Measurements from ENCODE around the gene ANKRD10.
"Not testable (repeated sequence)": the region's sequence is repeated elsewhere in the genome, so short reads cannot be mapped to it uniquely, and the experiment has no call there.

Gene ANKRD10

DNA sequence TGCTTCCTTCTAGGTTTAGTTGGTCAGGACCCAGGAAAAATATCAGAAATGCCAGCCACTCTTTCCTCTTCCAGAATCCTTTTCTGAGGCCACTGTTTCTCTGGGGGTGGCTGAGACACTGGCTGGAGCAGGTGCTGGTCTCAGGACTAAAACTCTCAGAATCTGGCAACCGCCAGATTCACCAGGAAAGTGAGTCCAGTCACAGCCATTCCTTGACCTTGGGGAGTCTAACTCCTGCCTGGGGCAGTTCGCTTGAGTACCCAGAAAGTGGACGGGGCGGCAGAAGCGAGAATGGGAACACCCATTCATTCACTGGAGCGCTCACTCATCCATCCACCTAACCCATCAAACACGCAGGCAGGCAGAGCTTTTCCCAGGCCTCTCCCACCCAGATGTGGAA lies 40.7 kb upstream of the ANKRD10 start:
- not testable (repeated sequence) for H3K27ac ChIP-seq (replicated peaks; ENCODE audit: low read length); H3K79me1 ChIP-seq (ENCODE audit: low read depth, low read length); H2BK12ac ChIP-seq (ENCODE audit: low read length); H3K27me3 ChIP-seq (ENCODE audit: control insufficient read depth in 3 of 3, insufficient read depth in 3 of 3, low read depth in 1 of 3, low read length in 3 of 3); H3K23ac ChIP-seq (ENCODE audit: low read depth, low read length, poor library complexity); H3K9ac ChIP-seq (ENCODE audit: low read depth, low read length, poor library complexity); H3K36me3 ChIP-seq (replicated peaks in 1 of 2; ENCODE audit: control insufficient read depth in 2 of 2, insufficient read depth in 2 of 2, low read length in 2 of 2); H3K18ac ChIP-seq (ENCODE audit: low read length); H4K91ac ChIP-seq (ENCODE audit: low read depth, low read length, poor library complexity); H2BK120ac ChIP-seq (ENCODE audit: low read depth, low read length); H2AK5ac ChIP-seq (ENCODE audit: low read depth, low read length); H3K4ac ChIP-seq (ENCODE audit: low read length); DNase-seq (ENCODE audit: low spot score); H3K4me2 ChIP-seq (ENCODE audit: insufficient read depth, low read length, poor library complexity, severe bottlenecking); H3K4me3 ChIP-seq (ENCODE audit: low read length in 2 of 2); H2BK5ac ChIP-seq (ENCODE audit: low read length); H4K8ac ChIP-seq (ENCODE audit: low read depth, low read length); H3K14ac ChIP-seq (ENCODE audit: low read length); H2BK15ac ChIP-seq (ENCODE audit: low read length); H3K9me3 ChIP-seq (replicated peaks in 1 of 2; ENCODE audit: control insufficient read depth in 2 of 2, insufficient read depth in 1 of 2, low read depth in 1 of 2, low read length in 2 of 2); H3K4me1 ChIP-seq (ENCODE audit: control insufficient read depth in 2 of 2, insufficient read depth in 1 of 2, low read depth in 1 of 2, low read length in 2 of 2)
- WGBS, 2 donors (ENCODE audit: extremely low coverage in 2 of 2, insufficient read length in 2 of 2, insufficient replicate concordance in 1 of 2) = no CpG with 5 or more reads among the region's 7 CpGs
- peak overlapping the region; percentile 89 for H2AFZ ChIP-seq (ENCODE audit: low read length)

DNA sequence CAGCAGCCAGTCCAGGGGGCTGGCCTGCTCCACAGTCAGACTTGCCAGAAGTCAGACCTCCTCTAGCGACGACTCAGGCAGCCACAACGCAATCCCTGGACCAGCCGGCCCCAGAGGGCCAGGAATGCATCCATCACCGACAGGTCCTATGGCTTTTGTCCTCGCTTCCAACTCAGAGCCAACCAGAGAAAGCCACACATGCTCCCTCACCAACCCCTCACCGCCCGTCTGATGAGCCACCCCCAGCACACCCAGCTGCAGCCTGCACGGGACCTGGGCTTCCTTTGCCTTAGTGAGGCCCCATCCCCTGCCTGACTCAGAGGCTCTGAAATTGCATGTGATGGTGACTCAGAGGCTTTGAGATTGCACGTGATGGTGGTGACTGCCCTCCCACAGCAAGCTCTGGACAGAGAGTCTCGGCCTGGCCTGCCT lies 40.2 kb upstream of the ANKRD10 start:
- WGBS, 2 donors (ENCODE audit: extremely low coverage in 2 of 2, insufficient read length in 2 of 2, insufficient replicate concordance in 1 of 2) = no CpG with 5 or more reads among the region's 11 CpGs
- not testable (repeated sequence) for H3K27ac ChIP-seq (replicated peaks; ENCODE audit: low read length)

DNA sequence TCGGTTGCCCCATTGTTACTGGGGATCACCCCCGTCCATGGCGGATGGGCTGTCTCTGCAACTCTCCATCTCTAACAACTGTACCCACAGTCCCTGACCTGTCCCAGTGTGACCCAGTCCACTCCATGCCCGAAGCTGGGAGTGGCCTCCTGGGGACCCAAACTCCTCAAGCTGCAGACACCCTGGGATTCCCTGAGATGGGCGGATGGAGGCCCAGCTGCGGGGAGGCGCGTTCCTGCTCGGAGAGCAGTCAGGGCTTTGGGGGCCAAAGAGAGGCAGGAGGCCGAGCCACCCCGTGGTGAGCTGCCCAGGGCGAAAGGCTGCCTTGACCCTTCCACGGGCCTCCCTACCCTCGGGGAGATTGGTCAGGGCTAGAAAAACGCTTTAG lies 39.7 kb upstream of the ANKRD10 start:
- H3K9ac ChIP-seq (ENCODE audit: low read depth, low read length, poor library complexity); H3K23ac ChIP-seq (ENCODE audit: low read depth, low read length, poor library complexity); H3K27me3 ChIP-seq (ENCODE audit: control insufficient read depth in 3 of 3, insufficient read depth in 3 of 3, low read depth in 1 of 3, low read length in 3 of 3); H2BK5ac ChIP-seq (ENCODE audit: low read length); H2AK5ac ChIP-seq (ENCODE audit: low read depth, low read length); H3K18ac ChIP-seq (ENCODE audit: low read length); H3K27ac ChIP-seq (replicated peaks; ENCODE audit: low read length); H3K9me3 ChIP-seq (replicated peaks in 1 of 2; ENCODE audit: control insufficient read depth in 2 of 2, insufficient read depth in 1 of 2, low read depth in 1 of 2, low read length in 2 of 2); H3K79me1 ChIP-seq (ENCODE audit: low read depth, low read length); H3K4me2 ChIP-seq (ENCODE audit: insufficient read depth, low read length, poor library complexity, severe bottlenecking); H4K91ac ChIP-seq (ENCODE audit: low read depth, low read length, poor library complexity); H4K8ac ChIP-seq (ENCODE audit: low read depth, low read length); H3K4me3 ChIP-seq (ENCODE audit: low read length in 2 of 2); H2BK120ac ChIP-seq (ENCODE audit: low read depth, low read length); H3K36me3 ChIP-seq (replicated peaks in 1 of 2; ENCODE audit: control insufficient read depth in 2 of 2, insufficient read depth in 2 of 2, low read length in 2 of 2); H3K4ac ChIP-seq (ENCODE audit: low read length); H2BK15ac ChIP-seq (ENCODE audit: low read length); DNase-seq (ENCODE audit: low spot score); H3K4me1 ChIP-seq (ENCODE audit: control insufficient read depth in 2 of 2, insufficient read depth in 1 of 2, low read depth in 1 of 2, low read length in 2 of 2); H2BK12ac ChIP-seq (ENCODE audit: low read length): not testable (repeated sequence)
- Histone ChIP-seq H2AFZ (ENCODE audit: low read length) (peak overlapping the region; percentile 89), H3K14ac (ENCODE audit: low read length) (peak overlapping the region; percentile 38)
- WGBS, 2 donors (ENCODE audit: extremely low coverage in 2 of 2, insufficient read length in 2 of 2, insufficient replicate concordance in 1 of 2) = no CpG with 5 or more reads among the region's 15 CpGs

More for the DNA sequence above, 40.2 kb upstream of the ANKRD10 start:
- not testable (repeated sequence) for H2BK5ac ChIP-seq (ENCODE audit: low read length); H2BK120ac ChIP-seq (ENCODE audit: low read depth, low read length); H4K8ac ChIP-seq (ENCODE audit: low read depth, low read length); H3K4me3 ChIP-seq (ENCODE audit: low read length in 2 of 2); H2AK5ac ChIP-seq (ENCODE audit: low read depth, low read length); H3K4me1 ChIP-seq (ENCODE audit: control insufficient read depth in 2 of 2, insufficient read depth in 1 of 2, low read depth in 1 of 2, low read length in 2 of 2); H3K18ac ChIP-seq (ENCODE audit: low read length); H2BK12ac ChIP-seq (ENCODE audit: low read length); H3K36me3 ChIP-seq (replicated peaks in 1 of 2; ENCODE audit: control insufficient read depth in 2 of 2, insufficient read depth in 2 of 2, low read length in 2 of 2); H3K9me3 ChIP-seq (replicated peaks in 1 of 2; ENCODE audit: control insufficient read depth in 2 of 2, insufficient read depth in 1 of 2, low read depth in 1 of 2, low read length in 2 of 2); H3K14ac ChIP-seq (ENCODE audit: low read length); H3K27me3 ChIP-seq (ENCODE audit: control insufficient read depth in 3 of 3, insufficient read depth in 3 of 3, low read depth in 1 of 3, low read length in 3 of 3); H3K9ac ChIP-seq (ENCODE audit: low read depth, low read length, poor library complexity); H4K91ac ChIP-seq (ENCODE audit: low read depth, low read length, poor library complexity); H2BK15ac ChIP-seq (ENCODE audit: low read length); H3K4ac ChIP-seq (ENCODE audit: low read length); DNase-seq (ENCODE audit: low spot score); H3K79me1 ChIP-seq (ENCODE audit: low read depth, low read length); H3K4me2 ChIP-seq (ENCODE audit: insufficient read depth, low read length, poor library complexity, severe bottlenecking); H3K23ac ChIP-seq (ENCODE audit: low read depth, low read length, poor library complexity)
- peak overlapping the region; percentile 89 for H2AFZ ChIP-seq (ENCODE audit: low read length)

DNA sequence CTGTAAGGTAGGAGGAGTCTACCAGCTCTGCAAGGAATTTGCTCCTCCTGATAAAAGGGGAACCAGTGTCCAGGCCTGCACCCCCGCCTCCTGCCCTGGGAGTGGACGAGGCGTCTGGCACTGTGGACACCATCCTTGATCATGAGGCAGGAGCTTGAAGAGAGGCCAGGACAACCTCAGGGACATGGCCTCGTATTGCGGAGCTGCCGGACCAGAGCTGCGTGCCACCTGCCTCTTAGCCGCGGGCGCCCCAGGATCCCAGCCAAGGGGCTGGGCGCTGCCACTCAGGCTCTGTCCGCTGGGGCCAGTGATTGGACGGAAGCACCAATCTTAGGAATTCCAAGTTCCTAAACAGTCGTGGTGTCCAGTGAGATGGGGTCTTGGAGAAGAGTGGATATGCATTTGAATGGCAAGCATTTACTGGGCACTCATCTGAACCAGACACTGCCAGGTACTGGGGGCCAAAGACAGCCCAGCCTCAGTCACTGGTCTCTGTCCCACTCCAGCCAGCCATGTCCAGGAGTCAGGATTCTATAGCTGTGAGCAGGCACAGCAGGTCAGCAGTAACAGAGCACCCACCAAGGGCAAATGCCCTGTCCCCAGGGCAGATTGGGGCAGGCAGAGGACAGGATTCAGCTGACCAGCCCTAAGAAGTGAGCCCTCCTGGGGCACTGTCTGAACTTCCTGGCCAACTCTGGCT lies 39.1 kb upstream of the ANKRD10 start:
- no peak overlapping the region for H3K14ac ChIP-seq (ENCODE audit: low read length)
- peaks cover 2 to 3% of the 10 kb centered on the region in 2 donors for H3K4me1 ChIP-seq (ENCODE audit: control insufficient read depth in 2 of 2, insufficient read depth in 1 of 2, low read depth in 1 of 2, low read length in 2 of 2)
- H3K9ac ChIP-seq (ENCODE audit: low read depth, low read length, poor library complexity) = no peak overlapping the region
- no CpG with 5 or more reads among the region's 14 CpGs for WGBS, 2 donors (ENCODE audit: extremely low coverage in 2 of 2, insufficient read length in 2 of 2, insufficient replicate concordance in 1 of 2)
- H2BK12ac ChIP-seq (ENCODE audit: low read length) = no peak overlapping the region
- H3K27ac ChIP-seq (replicated peaks; ENCODE audit: low read length) = no peak overlapping the region
- no peak overlapping the region for H3K4me3 ChIP-seq (ENCODE audit: low read length in 2 of 2)
- no peaks in the 10 kb centered on the region for H3K36me3 ChIP-seq (replicated peaks in 1 of 2; ENCODE audit: control insufficient read depth in 2 of 2, insufficient read depth in 2 of 2, low read length in 2 of 2)
- H2AK5ac ChIP-seq (ENCODE audit: low read depth, low read length) = no peak overlapping the region
- DNase-seq (ENCODE audit: low spot score) = no peak
- H3K23ac ChIP-seq (ENCODE audit: low read depth, low read length, poor library complexity) = no peak overlapping the region
- H3K79me1 ChIP-seq (ENCODE audit: low read depth, low read length) = no peaks in the 10 kb centered on the region
- peaks cover 0 to 3% of the 10 kb centered on the region in 2 donors for H3K9me3 ChIP-seq (replicated peaks in 1 of 2; ENCODE audit: control insufficient read depth in 2 of 2, insufficient read depth in 1 of 2, low read depth in 1 of 2, low read length in 2 of 2)
- peak overlapping the region; percentile 83 for H3K18ac ChIP-seq (ENCODE audit: low read length)
- H3K4ac ChIP-seq (ENCODE audit: low read length) = no peak overlapping the region
- peak overlapping the region; percentile 3 for H2BK15ac ChIP-seq (ENCODE audit: low read length)
- no peak overlapping the region for H2AFZ ChIP-seq (ENCODE audit: low read length)
- H2BK5ac ChIP-seq (ENCODE audit: low read length) = no peak overlapping the region
- no peak overlapping the region for H2BK120ac ChIP-seq (ENCODE audit: low read depth, low read length)
- H3K27me3 ChIP-seq (ENCODE audit: control insufficient read depth in 3 of 3, insufficient read depth in 3 of 3, low read depth in 1 of 3, low read length in 3 of 3) = no peaks in the 10 kb centered on the region
- H3K4me2 ChIP-seq (ENCODE audit: insufficient read depth, low read length, poor library complexity, severe bottlenecking) = no peak overlapping the region
- H4K91ac ChIP-seq (ENCODE audit: low read depth, low read length, poor library complexity) = no peak overlapping the region
- no peak overlapping the region for H4K8ac ChIP-seq (ENCODE audit: low read depth, low read length)

All from neuronal stem cell (in vitro differentiated cells).